Measurements from ENCODE around the gene SHROOM3.

- TF ChIP-seq CTCF (IDR thresholded peaks at IDR 0.05), result no peak
- no peak for TF ChIP-seq POLR2A (IDR thresholded peaks at IDR 0.05)
These were observed 123.6 kb downstream of the SHROOM3 start for GRCh38 chr4:76558396-76559235.
